ENCODE data around the gene DNMT3A. TPM values are rescaled to one million over a fixed set of nuclear protein-coding genes. Genes with fewer than 3 reads are reported as not detected.

DNMT3A gene
- total RNA-seq, 1 experiment from 2014 or later: 215 TPM

GRCh38 chr2:25238920-25239319 lies 102.8 kb downstream of the DNMT3A start:
- no peaks in the 10 kb centered on the region for H3K79me2 ChIP-seq (ENCODE audit: insufficient read depth, low read length)
- H3K27ac ChIP-seq (ENCODE audit: insufficient read length, low read depth, low read length): no peak overlapping the region
- no peak overlapping the region for H2BK12ac ChIP-seq (ENCODE audit: insufficient read length, low read depth, low read length)
- H4K8ac ChIP-seq (replicated peaks; ENCODE audit: insufficient read length, low read depth, low read length): no peak overlapping the region
- no peak overlapping the region for H2BK15ac ChIP-seq (ENCODE audit: low read depth, low read length)
- no peak overlapping the region for H3T11ph ChIP-seq (ENCODE audit: low read length)
- no peak overlapping the region for H2AFZ ChIP-seq (ENCODE audit: low read length)
- H3K4me1 ChIP-seq (ENCODE audit: insufficient read depth, low read length): no peaks in the 10 kb centered on the region
- no peak overlapping the region for H3K23ac ChIP-seq (ENCODE audit: insufficient read length, low read depth, low read length)
- no peak overlapping the region for H3K4ac ChIP-seq (ENCODE audit: low read depth, low read length)
- no CpG with 5 or more reads among the region's 9 CpGs for WGBS (ENCODE audit: extremely low coverage, insufficient read length, low lambda C conversion rate)
- Mint-ChIP-seq H3K27ac (peak overlapping the region in 1 of 3 experiments; percentile 48; a peak in 1 of 7 replicates), H3K9me3 (no peaks in the 10 kb centered on the region), H3K27me3 (ENCODE audit: low read depth) (no peaks in the 10 kb centered on the region), H3K4me3 (no peak overlapping the region), H3K4me1 (no peaks in the 10 kb centered on the region), H3K36me3 (ENCODE audit: insufficient read depth in 1 of 3, low read depth in 3 of 3) (peaks cover 67 to 99% (median 91%) of the 10 kb centered on the region in 3 experiments)
- H3K14ac ChIP-seq (ENCODE audit: insufficient read depth, low read length): no peak overlapping the region
- H4K5ac ChIP-seq (ENCODE audit: insufficient read length, low read depth, low read length): no peak overlapping the region
- no peak for DNase-seq
- H4K91ac ChIP-seq (ENCODE audit: insufficient read length, low read depth, low read length): no peak overlapping the region
- H2AK5ac ChIP-seq (ENCODE audit: insufficient read length, low read length): no peak overlapping the region
- H2BK120ac ChIP-seq (ENCODE audit: low read depth, low read length, poor library complexity, severe bottlenecking): no peak overlapping the region
- no peaks in the 10 kb centered on the region for H3K79me1 ChIP-seq (ENCODE audit: insufficient read depth, low read depth, low read length, poor library complexity, severe bottlenecking)
- no peak overlapping the region for H3K4me2 ChIP-seq (ENCODE audit: insufficient read depth, insufficient read length, low read length)
- H3K23me2 ChIP-seq (ENCODE audit: insufficient read length, low read depth, low read length, poor library complexity, severe bottlenecking): no peaks in the 10 kb centered on the region
- no peak overlapping the region for H3K56ac ChIP-seq (ENCODE audit: insufficient read length, low read depth, low read length)
- H3K18ac ChIP-seq (ENCODE audit: insufficient read length, low read depth, low read length): no peak overlapping the region
- no peaks in the 10 kb centered on the region for H3K9me3 ChIP-seq (ENCODE audit: control insufficient read depth, low read depth, low read length)
- TF ChIP-seq CTCF (conservative IDR thresholded peaks at IDR 0.05): no peak
- H3K27me3 ChIP-seq (ENCODE audit: insufficient read depth, low read length): no peaks in the 10 kb centered on the region
- H3K9ac ChIP-seq (ENCODE audit: extremely low read depth, insufficient read length, low read length): no peak overlapping the region
- H2BK5ac ChIP-seq (ENCODE audit: insufficient read length, low read length): no peak overlapping the region
- no peak overlapping the region for H2BK20ac ChIP-seq (ENCODE audit: low read depth, low read length, poor library complexity, severe bottlenecking)
- no peaks in the 10 kb centered on the region for H4K20me1 ChIP-seq (ENCODE audit: control insufficient read depth, insufficient read depth, insufficient read length)

Measured in H9 (cell line).